Liver (tissue), 9 donors: Measurements from ENCODE around the gene LAMA2. TPM values are rescaled to one million over a fixed set of nuclear protein-coding genes. Genes with fewer than 3 reads are reported as not detected.

Experiments used
- DNase-seq: peaks from one replicate; pipeline ENCODE4 v3.0.0-alpha.2; 2017; ENCODE audit warnings: low spot score
- H3K27ac ChIP-seq, 2 donors: one replicate each; pipeline ENCODE4 v1.7.0; 2013; ENCODE audit warnings: inconsistent platforms in 2 of 2, low read length in 2 of 2, control low read depth in 1 of 2, low read depth in 1 of 2, mild to moderate bottlenecking in 1 of 2
- H3K27me3 ChIP-seq, 4 donors: one replicate each; pipeline versions ENCODE4 v1.6.1 to v1.7.0; 2013; ENCODE audit warnings: low read length in 3 of 4, inconsistent platforms in 1 of 4, mild to moderate bottlenecking in 1 of 4, moderate library complexity in 1 of 4; ENCODE audit not compliant: control insufficient read depth in 4 of 4, insufficient read depth in 4 of 4
- H3K36me3 ChIP-seq, 4 donors: one replicate each; pipeline versions ENCODE4 v1.6.1 to v1.7.0; 2013; ENCODE audit warnings: low read length in 3 of 4, mild to moderate bottlenecking in 3 of 4, low read depth in 1 of 4, moderate library complexity in 1 of 4; ENCODE audit not compliant: control insufficient read depth in 4 of 4, insufficient read depth in 3 of 4
- H3K4me1 ChIP-seq, 4 donors: one replicate each; pipeline versions ENCODE4 v1.6.1 to v1.7.0; 2013; ENCODE audit warnings: low read length in 3 of 4, mild to moderate bottlenecking in 3 of 4, moderate library complexity in 1 of 4; ENCODE audit not compliant: control insufficient read depth in 4 of 4, insufficient read depth in 4 of 4
- H3K4me3 ChIP-seq, 3 donors: one replicate each; pipeline versions ENCODE4 v1.6.1 to v1.7.0; 2013; ENCODE audit warnings: low read length in 3 of 3, control low read depth in 1 of 3, low read depth in 1 of 3, mild to moderate bottlenecking in 1 of 3
- H3K9ac ChIP-seq, 2 donors: one replicate each; pipeline ENCODE4 v1.7.0; 2013; ENCODE audit warnings: low read length in 2 of 2, mild to moderate bottlenecking in 2 of 2, moderate library complexity in 2 of 2, control low read depth in 1 of 2, low read depth in 1 of 2
- H3K9me3 ChIP-seq, 4 donors: one replicate each; pipeline versions ENCODE4 v1.6.1 to v1.7.0; 2013; ENCODE audit warnings: low read length in 3 of 4; ENCODE audit not compliant: control insufficient read depth in 4 of 4
- ATF3 ChIP-seq: IDR thresholded peaks from 2 replicates; pipeline ENCODE4 v1.6.1; 2016; ENCODE audit warnings: antibody characterized with exemption
- EGR1 ChIP-seq, 2 donors: IDR thresholded peaks; 2 replicates each; pipeline ENCODE4 v1.6.1; 2016 to 2018; ENCODE audit warnings: antibody characterized with exemption in 2 of 2, low read depth in 2 of 2
- FOXA1 ChIP-seq: IDR thresholded peaks from 2 replicates; pipeline ENCODE4 v1.6.1; 2016; ENCODE audit warnings: antibody characterized with exemption
- GABPA ChIP-seq, 2 donors: IDR thresholded peaks in 1 of 2; conservative IDR thresholded peaks in 1 of 2; 2 replicates each; pipeline ENCODE4 v1.6.1; 2016; ENCODE audit warnings: antibody characterized with exemption in 2 of 2, mild to moderate bottlenecking in 1 of 2, moderate library complexity in 1 of 2
- HNF4A ChIP-seq, 2 donors: conservative IDR thresholded peaks; 2 replicates each; pipeline ENCODE4 v1.6.1; 2016; ENCODE audit warnings: antibody characterized with exemption in 2 of 2, mild to moderate bottlenecking in 2 of 2
- NR2F2 ChIP-seq: IDR thresholded peaks from 2 replicates; pipeline ENCODE4 v1.6.1; 2016; ENCODE audit warnings: antibody characterized with exemption
- RAD21 ChIP-seq, 2 donors: IDR thresholded peaks; 2 replicates each; pipeline ENCODE4 v1.6.1; 2016; ENCODE audit warnings: antibody characterized with exemption in 2 of 2, mild to moderate bottlenecking in 2 of 2
- REST ChIP-seq: IDR thresholded peaks from 2 replicates; pipeline ENCODE4 v1.6.1; 2016; ENCODE audit warnings: antibody characterized with exemption, mild to moderate bottlenecking
- RXRA ChIP-seq, 2 donors: IDR thresholded peaks; 2 replicates each; pipeline ENCODE4 v1.6.1; 2017 to 2018; ENCODE audit warnings: antibody characterized with exemption in 2 of 2, mild to moderate bottlenecking in 1 of 2
- SP1 ChIP-seq: IDR thresholded peaks from 2 replicates; pipeline ENCODE4 v1.6.1; 2018; ENCODE audit warnings: antibody characterized with exemption, mild to moderate bottlenecking
- TAF1 ChIP-seq: conservative IDR thresholded peaks from 2 replicates; pipeline ENCODE4 v1.6.1; 2016; ENCODE audit warnings: antibody characterized with exemption, mild to moderate bottlenecking
- YY1 ChIP-seq: IDR thresholded peaks from 2 replicates; pipeline ENCODE4 v1.6.1; 2016; ENCODE audit warnings: antibody characterized with exemption, mild to moderate bottlenecking
- WGBS: extraction: QIAGEN DNeasy Blood & Tissue Kit; methylation state at CpG from one replicate; pipeline ENCODE4 v1.1.7; 2013; 5-methylcytosine and 5-hydroxymethylcytosine counted together
- polyA plus RNA-seq, 2 donors: library from polyadenylated mRNA; stranded (reverse) in 1 of 2; unstranded in 1 of 2; fragments of 200-250 nt in 1 of 2; fragments of >200 nt in 1 of 2; fragmentation: Nextera tagmentation in 1 of 2; extraction: Ambion mirVana in 1 of 2; gene quantifications; one replicate each; pipeline versions ENCODE4 v1.2.1 to v1.2.3, GENCODE V29; 2013 to 2015
- total RNA-seq, 2 donors: library from RNA; depleted of rRNA; stranded (reverse); fragments of >200 nt; gene quantifications; one replicate each; pipeline ENCODE4 v1.2.3, GENCODE V29; 2014
- TF ChIP-seq, protein P1 (sequence below): IDR thresholded peaks from 2 replicates; pipeline ENCODE4 v1.6.1; 2016; ENCODE audit warnings: antibody characterized with exemption
- TF ChIP-seq, protein P2 (sequence below): fragments of 150-350 bp; IDR thresholded peaks from 2 replicates; pipeline ENCODE4 v1.5.1; 2017; ENCODE audit warnings: improper control_type of control experiment, low read depth, low read length; ENCODE audit not compliant: missing input control
- donor health status: healthy.
- donor health status: healthy.
- donor health status: healthy.
- donor health status: healthy.
- donor health status: healthy.

The LAMA2 gene
- total and polyA plus RNA-seq, 4 donors, result 1.3 to 17.0 (median 3.0) TPM

DNA sequence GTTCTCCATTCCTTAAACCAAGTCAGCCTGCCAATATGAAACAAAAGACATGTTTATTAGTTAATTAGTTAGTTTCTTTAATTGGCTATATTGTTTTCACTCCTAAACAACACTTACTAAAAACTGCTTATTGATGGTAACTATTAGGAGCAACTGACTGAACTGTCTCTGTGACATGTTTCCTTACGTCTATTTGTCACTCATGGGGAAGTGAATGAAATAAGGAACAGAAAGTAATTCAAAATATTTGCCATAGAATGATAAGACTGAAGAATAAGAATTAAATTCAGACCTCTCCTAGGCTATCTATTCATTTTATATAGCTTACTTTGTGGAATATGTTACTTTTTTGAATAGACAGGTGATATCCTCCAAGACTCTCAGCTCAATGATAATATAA, 217.2 kb downstream of the LAMA2 start (continued):
- TF ChIP-seq, protein P1, sequence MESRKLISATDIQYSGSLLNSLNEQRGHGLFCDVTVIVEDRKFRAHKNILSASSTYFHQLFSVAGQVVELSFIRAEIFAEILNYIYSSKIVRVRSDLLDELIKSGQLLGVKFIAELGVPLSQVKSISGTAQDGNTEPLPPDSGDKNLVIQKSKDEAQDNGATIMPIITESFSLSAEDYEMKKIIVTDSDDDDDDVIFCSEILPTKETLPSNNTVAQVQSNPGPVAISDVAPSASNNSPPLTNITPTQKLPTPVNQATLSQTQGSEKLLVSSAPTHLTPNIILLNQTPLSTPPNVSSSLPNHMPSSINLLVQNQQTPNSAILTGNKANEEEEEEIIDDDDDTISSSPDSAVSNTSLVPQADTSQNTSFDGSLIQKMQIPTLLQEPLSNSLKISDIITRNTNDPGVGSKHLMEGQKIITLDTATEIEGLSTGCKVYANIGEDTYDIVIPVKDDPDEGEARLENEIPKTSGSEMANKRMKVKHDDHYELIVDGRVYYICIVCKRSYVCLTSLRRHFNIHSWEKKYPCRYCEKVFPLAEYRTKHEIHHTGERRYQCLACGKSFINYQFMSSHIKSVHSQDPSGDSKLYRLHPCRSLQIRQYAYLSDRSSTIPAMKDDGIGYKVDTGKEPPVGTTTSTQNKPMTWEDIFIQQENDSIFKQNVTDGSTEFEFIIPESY, result no peak
- TF ChIP-seq, protein P2, sequence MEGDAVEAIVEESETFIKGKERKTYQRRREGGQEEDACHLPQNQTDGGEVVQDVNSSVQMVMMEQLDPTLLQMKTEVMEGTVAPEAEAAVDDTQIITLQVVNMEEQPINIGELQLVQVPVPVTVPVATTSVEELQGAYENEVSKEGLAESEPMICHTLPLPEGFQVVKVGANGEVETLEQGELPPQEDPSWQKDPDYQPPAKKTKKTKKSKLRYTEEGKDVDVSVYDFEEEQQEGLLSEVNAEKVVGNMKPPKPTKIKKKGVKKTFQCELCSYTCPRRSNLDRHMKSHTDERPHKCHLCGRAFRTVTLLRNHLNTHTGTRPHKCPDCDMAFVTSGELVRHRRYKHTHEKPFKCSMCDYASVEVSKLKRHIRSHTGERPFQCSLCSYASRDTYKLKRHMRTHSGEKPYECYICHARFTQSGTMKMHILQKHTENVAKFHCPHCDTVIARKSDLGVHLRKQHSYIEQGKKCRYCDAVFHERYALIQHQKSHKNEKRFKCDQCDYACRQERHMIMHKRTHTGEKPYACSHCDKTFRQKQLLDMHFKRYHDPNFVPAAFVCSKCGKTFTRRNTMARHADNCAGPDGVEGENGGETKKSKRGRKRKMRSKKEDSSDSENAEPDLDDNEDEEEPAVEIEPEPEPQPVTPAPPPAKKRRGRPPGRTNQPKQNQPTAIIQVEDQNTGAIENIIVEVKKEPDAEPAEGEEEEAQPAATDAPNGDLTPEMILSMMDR, result no peak
- TF ChIP-seq EGR1 (IDR thresholded peaks at IDR 0.05; ENCODE audit: low read depth in 2 of 2), result no peak

- H3K27ac ChIP-seq, result peak overlapping the region in 1 of 2 donors; percentile 7
- peaks cover 0 to 2% (median 0%) of the 10 kb centered on the region in 4 donors for H3K27me3 ChIP-seq
- no peaks in the 10 kb centered on the region for H3K36me3 ChIP-seq
- TF ChIP-seq RAD21 (IDR thresholded peaks at IDR 0.05) (peak in 1 of 2 donors; percentile 14), FOXA1 (no peak)
- no peak overlapping the region for H3K9ac ChIP-seq
- 62% methylated on average over 4 of the region's 4 CpGs for WGBS
- DNase-seq, result no peak
- H3K4me1 ChIP-seq, result no peaks in the 10 kb centered on the region
- no peak overlapping the region for H3K4me3 ChIP-seq
- H3K9me3 ChIP-seq, result no peaks in the 10 kb centered on the region
Observed at GRCh38 chr6:129102741-129103140, 219.8 kb downstream of the LAMA2 start.

- no peaks in the 10 kb centered on the region for H3K36me3 ChIP-seq
- no peak for DNase-seq
- 40% methylated on average over 1 of the region's 1 CpG for WGBS
- no peak overlapping the region for H3K4me3 ChIP-seq
- no peak for TF ChIP-seq HNF4A (conservative IDR thresholded peaks at IDR 0.05)
- TF ChIP-seq YY1, result no peak
- no peak for TF ChIP-seq RXRA (IDR thresholded peaks at IDR 0.05)
- no peak for TF ChIP-seq TAF1
- TF ChIP-seq GABPA (IDR thresholded peaks at IDR 0.05 in 1 of 2, conservative IDR thresholded peaks at IDR 0.05 in 1 of 2), result no peak
- TF ChIP-seq ATF3, result no peak
- no peak for TF ChIP-seq REST
- TF ChIP-seq, protein P2, result no peak
- no peak for TF ChIP-seq NR2F2
- no peak for TF ChIP-seq SP1
- no peaks in the 10 kb centered on the region for H3K9me3 ChIP-seq
- H3K4me1 ChIP-seq, result no peaks in the 10 kb centered on the region
- H3K27me3 ChIP-seq, result peaks cover 0 to 2% (median 0%) of the 10 kb centered on the region in 4 donors
- H3K27ac ChIP-seq, result no peak overlapping the region
- H3K9ac ChIP-seq, result no peak overlapping the region
Observed at GRCh38 chr6:129104131-129104530, 221.2 kb downstream of the LAMA2 start.
